Activated T-helper 1 cell treated with anti-CD3 and anti-CD28 coated beads, Interleukin-12 subunit alpha, Interleukin-12 subunit beta, Interleukin-2, Interleukin-4 antibody, amounts not matched to agents 30 ng/mL and 10 ng/mL and 1 ng/mL, durations not matched to agents 14 hours and 24 hours and 36 hours (primary cell): ENCODE results near the gene CDH23. TPM values are rescaled to one million over a fixed set of nuclear protein-coding genes. Genes with fewer than 3 reads are reported as not detected.
A peak's percentile ranks its signal among the peaks of the same experiment; 100 is the strongest.
"Not testable (repeated sequence)": the region's sequence is repeated elsewhere in the genome, so short reads cannot be mapped to it uniquely, and the experiment has no call there.

Experiments used
- DNase-seq: peaks from one replicate; pipeline ENCODE4 v3.0.0; 2021; ENCODE audit warnings: low spot score
- H3K27ac Mint-ChIP-seq: one replicate; pipeline ENCODE4 v1.8.0; 2021; ENCODE audit warnings: mild to moderate bottlenecking, mixed read lengths
- H3K27me3 Mint-ChIP-seq: one replicate; pipeline ENCODE4 v1.8.0; 2022; ENCODE audit warnings: mild to moderate bottlenecking, moderate library complexity, mixed read lengths; ENCODE audit not compliant: insufficient read depth
- H3K36me3 Mint-ChIP-seq: one replicate; pipeline ENCODE4 v1.8.0; 2021; ENCODE audit warnings: low read depth, mixed read lengths
- H3K4me1 Mint-ChIP-seq: one replicate; pipeline ENCODE4 v1.8.0; 2021; ENCODE audit warnings: low read depth, mixed read lengths
- H3K4me3 Mint-ChIP-seq: one replicate; pipeline ENCODE4 v1.8.0; 2021; ENCODE audit warnings: mild to moderate bottlenecking, moderate library complexity, mixed read lengths
- H3K9me3 Mint-ChIP-seq: one replicate; pipeline ENCODE4 v1.8.0; 2021; ENCODE audit warnings: mixed read lengths
- intact Hi-C: fragments of 100-400 bp; cut with micrococcal nuclease; formaldehyde crosslinking; loops from one replicate; pipeline ENCODE4 v1.15.1; 2024
- total RNA-seq: library from RNA; stranded (reverse); gene quantifications from 2 replicates; pipeline ENCODE4 v1.2.3, GENCODE V29; 2022

The CDH23 gene
- total RNA-seq, 1 donor from 2014 or later, result 0.57 TPM

- intact Hi-C loops, result no loop called here
- DNase-seq, result no peak
- H3K27me3 Mint-ChIP-seq, result no peaks in the 10 kb centered on the region
- H3K4me1 Mint-ChIP-seq, result peaks cover 54% of the 10 kb centered on the region
- no peak overlapping the region for H3K4me3 Mint-ChIP-seq
- H3K9me3 Mint-ChIP-seq, result no peaks in the 10 kb centered on the region
- H3K36me3 Mint-ChIP-seq, result peaks cover 8% of the 10 kb centered on the region
- H3K27ac Mint-ChIP-seq, result no peak overlapping the region
These were observed 449.0 kb downstream of the CDH23 start for GRCh38 chr10:71845410-71846405.

- no peak for DNase-seq
- Mint-ChIP-seq H3K36me3 (peaks cover 8% of the 10 kb centered on the region), H3K27ac (no peak overlapping the region), H3K4me1 (peaks cover 62% of the 10 kb centered on the region), H3K9me3 (no peaks in the 10 kb centered on the region), H3K4me3 (no peak overlapping the region), H3K27me3 (no peaks in the 10 kb centered on the region)
- intact Hi-C loops, result no loop called here
These were observed 450.1 kb downstream of the CDH23 start for GRCh38 chr10:71846816-71847215.

GRCh38 chr10:71847418-71847817, 450.7 kb downstream of the CDH23 start:
- no peaks in the 10 kb centered on the region for H3K9me3 Mint-ChIP-seq
- no peak overlapping the region for H3K27ac Mint-ChIP-seq
- intact Hi-C loops, result no loop called here
- no peak overlapping the region for H3K4me3 Mint-ChIP-seq
- peaks cover 61% of the 10 kb centered on the region for H3K4me1 Mint-ChIP-seq
- DNase-seq, result no peak
- H3K27me3 Mint-ChIP-seq, result no peaks in the 10 kb centered on the region
- peaks cover 8% of the 10 kb centered on the region for H3K36me3 Mint-ChIP-seq

- DNase-seq, result no peak
- intact Hi-C loops, result no loop called here
- no peaks in the 10 kb centered on the region for H3K9me3 Mint-ChIP-seq
- H3K27ac Mint-ChIP-seq, result no peak overlapping the region
- H3K27me3 Mint-ChIP-seq, result no peaks in the 10 kb centered on the region
- peaks cover 8% of the 10 kb centered on the region for H3K36me3 Mint-ChIP-seq
- H3K4me3 Mint-ChIP-seq, result peak overlapping the region; percentile 97
- H3K4me1 Mint-ChIP-seq, result peaks cover 54% of the 10 kb centered on the region
These were observed 451.9 kb downstream of the CDH23 start for GRCh38 chr10:71848325-71849275.

GRCh38 chr10:71849461-71849908, 452.8 kb downstream of the CDH23 start:
- Mint-ChIP-seq H3K27me3 (no peaks in the 10 kb centered on the region), H3K36me3 (peaks cover 8% of the 10 kb centered on the region), H3K4me3 (peak overlapping the region; percentile 97), H3K9me3 (no peaks in the 10 kb centered on the region), H3K4me1 (peaks cover 54% of the 10 kb centered on the region), H3K27ac (no peak overlapping the region)
- DNase-seq, result no peak
- intact Hi-C loops, result no loop called here

- intact Hi-C loops, result loop anchor here (2.0 to 5.0 kb wide), 3 partner anchors 39 to 473 kb away; no protein-coding TSS in a partner anchor
- Mint-ChIP-seq H3K4me1 (peaks cover 49% of the 10 kb centered on the region), H3K9me3 (no peaks in the 10 kb centered on the region), H3K27ac (peak overlapping the region; percentile 85), H3K27me3 (no peaks in the 10 kb centered on the region), H3K4me3 (peak overlapping the region; percentile 97), H3K36me3 (peaks cover 8% of the 10 kb centered on the region)
- DNase-seq, result no peak
These were observed 453.5 kb downstream of the CDH23 start for GRCh38 chr10:71850021-71850742.

GRCh38 chr10:71850743-71851464, 454.2 kb downstream of the CDH23 start, which contains the start of gene PSAP:
Gene PSAP (minus strand): TSS chr10:71851251. CDS start chr10:71851221, 30 bp downstream.
- Mint-ChIP-seq H3K27me3 (no peaks in the 10 kb centered on the region), H3K9me3 (no peaks in the 10 kb centered on the region), H3K4me3 (peak within 1 kb of the TSS; percentile 97), H3K36me3 (peaks cover 8% of the 10 kb centered on the region), H3K4me1 (peaks cover 41% of the 10 kb centered on the region), H3K27ac (peak within 1 kb of the TSS; percentile 85)
- peak; percentile 99 for DNase-seq
- intact Hi-C loops, result loop anchor here (1.0 to 5.0 kb wide), 6 partner anchors 38 to 532 kb away; partner anchors contain the start of genes SLC29A3 and VSIR

- not testable (repeated sequence) for H3K9me3 Mint-ChIP-seq, DNase-seq, H3K36me3 Mint-ChIP-seq, H3K27me3 Mint-ChIP-seq
- peak overlapping the region; percentile 97 for H3K4me3 Mint-ChIP-seq
- intact Hi-C loops, result loop anchor here (1.0 to 5.0 kb wide), 6 partner anchors 37 to 532 kb away; partner anchors contain the start of genes SLC29A3 and VSIR
- H3K27ac Mint-ChIP-seq, result peak overlapping the region; percentile 85
- H3K4me1 Mint-ChIP-seq, result peaks cover 41% of the 10 kb centered on the region
These were observed 454.9 kb downstream of the CDH23 start for GRCh38 chr10:71851465-71852095.

GRCh38 chr10:71852355-71852937, 455.7 kb downstream of the CDH23 start:
- no peak overlapping the region for H3K27ac Mint-ChIP-seq
- peak overlapping the region; percentile 97 for H3K4me3 Mint-ChIP-seq
- no peaks in the 10 kb centered on the region for H3K27me3 Mint-ChIP-seq
- no peak for DNase-seq
- H3K9me3 Mint-ChIP-seq, result no peaks in the 10 kb centered on the region
- peaks cover 8% of the 10 kb centered on the region for H3K36me3 Mint-ChIP-seq
- intact Hi-C loops, result loop anchor here (5.0 kb wide), 1 partner anchor 410 kb away; no protein-coding TSS in a partner anchor
- H3K4me1 Mint-ChIP-seq, result peaks cover 41% of the 10 kb centered on the region

GRCh38 chr10:71854031-71854430, 457.3 kb downstream of the CDH23 start:
- peaks cover 25% of the 10 kb centered on the region for H3K4me1 Mint-ChIP-seq
- no peaks in the 10 kb centered on the region for H3K27me3 Mint-ChIP-seq
- intact Hi-C loops, result loop anchor here (5.0 kb wide), 1 partner anchor 408 kb away; no protein-coding TSS in a partner anchor
- H3K4me3 Mint-ChIP-seq, result no peak overlapping the region
- no peak overlapping the region for H3K27ac Mint-ChIP-seq
- no peaks in the 10 kb centered on the region for H3K36me3 Mint-ChIP-seq
- no peaks in the 10 kb centered on the region for H3K9me3 Mint-ChIP-seq
- DNase-seq, result no peak

- Mint-ChIP-seq H3K4me3 (no peak overlapping the region), H3K27me3 (no peaks in the 10 kb centered on the region), H3K9me3 (no peaks in the 10 kb centered on the region), H3K4me1 (peaks cover 2% of the 10 kb centered on the region), H3K36me3 (no peaks in the 10 kb centered on the region), H3K27ac (no peak overlapping the region)
- DNase-seq, result no peak
- intact Hi-C loops, result no loop called here
These were observed 459.9 kb downstream of the CDH23 start for GRCh38 chr10:71856619-71857018.
